H9 (cell line): Measurements from ENCODE around the gene SCD. TPM values are rescaled to one million over a fixed set of nuclear protein-coding genes. Genes with fewer than 3 reads are reported as not detected.

Experiments used
- DNase-seq: peaks from one replicate; pipeline ENCODE4 v3.0.0-alpha.2; 2017
- H2AFZ ChIP-seq: one replicate; pipeline ENCODE4 v1.6.1; 2013; ENCODE audit warnings: mild to moderate bottlenecking, low read length, control low read depth, moderate library complexity
- H2AK5ac ChIP-seq: 2 replicates; pipeline ENCODE4 v1.6.1; 2013; ENCODE audit warnings: low read length, control low read depth, mixed read lengths; ENCODE audit not compliant: insufficient read length
- H2BK120ac ChIP-seq: one replicate; pipeline ENCODE4 v1.6.1; 2013; ENCODE audit warnings: low read depth, mild to moderate bottlenecking, low read length, control low read depth, inconsistent platforms; ENCODE audit not compliant: poor library complexity, severe bottlenecking
- H2BK12ac ChIP-seq: 2 replicates; pipeline ENCODE4 v1.6.1; 2013; ENCODE audit warnings: low read length, control low read depth, mixed read lengths, low read depth; ENCODE audit not compliant: insufficient read length
- H2BK15ac ChIP-seq: 2 replicates; pipeline ENCODE4 v1.6.1; 2013; ENCODE audit warnings: low read depth, low read length, control low read depth
- H2BK20ac ChIP-seq: one replicate; pipeline ENCODE4 v1.6.1; 2013; ENCODE audit warnings: low read depth, mild to moderate bottlenecking, low read length, control low read depth, inconsistent platforms; ENCODE audit not compliant: poor library complexity, severe bottlenecking
- H2BK5ac ChIP-seq: 2 replicates; pipeline ENCODE4 v1.6.1; 2013; ENCODE audit warnings: low read length, control low read depth, mixed read lengths; ENCODE audit not compliant: insufficient read length
- H3K14ac ChIP-seq: 2 replicates; pipeline ENCODE4 v1.6.1; 2013; ENCODE audit warnings: low read length, control low read depth; ENCODE audit not compliant: insufficient read depth
- H3K18ac ChIP-seq: 2 replicates; pipeline ENCODE4 v1.6.1; 2013; ENCODE audit warnings: low read depth, mild to moderate bottlenecking, mixed read lengths, low read length, control low read depth; ENCODE audit not compliant: insufficient read length
- H3K23ac ChIP-seq: 2 replicates; pipeline ENCODE4 v1.6.1; 2013; ENCODE audit warnings: low read length, control low read depth, mixed read lengths, low read depth; ENCODE audit not compliant: insufficient read length
- H3K23me2 ChIP-seq: 2 replicates; pipeline ENCODE4 v1.6.1; 2013; ENCODE audit warnings: low read depth, mild to moderate bottlenecking, mixed read lengths, low read length, control low read depth; ENCODE audit not compliant: insufficient read length, poor library complexity, severe bottlenecking
- H3K27ac ChIP-seq: 2 replicates; pipeline ENCODE4 v1.5.1; 2013; ENCODE audit warnings: low read length, control low read depth, mixed read lengths, low read depth; ENCODE audit not compliant: insufficient read length
- H3K27me3 ChIP-seq: 2 replicates; pipeline ENCODE4 v1.6.1; 2013; ENCODE audit warnings: low read length, control low read depth, inconsistent platforms; ENCODE audit not compliant: insufficient read depth
- H3K4ac ChIP-seq: 2 replicates; pipeline ENCODE4 v1.6.1; 2013; ENCODE audit warnings: low read depth, mild to moderate bottlenecking, control low read depth, inconsistent platforms, low read length, moderate library complexity
- H3K4me1 ChIP-seq: 2 replicates; pipeline ENCODE4 v1.6.1; 2013; ENCODE audit warnings: low read length, control low read depth, inconsistent platforms; ENCODE audit not compliant: insufficient read depth
- H3K4me2 ChIP-seq: 2 replicates; pipeline ENCODE4 v1.6.1; 2013; ENCODE audit warnings: low read length, control low read depth, mixed read lengths; ENCODE audit not compliant: insufficient read length, insufficient read depth
- H3K56ac ChIP-seq: 2 replicates; pipeline ENCODE4 v1.6.1; 2013; ENCODE audit warnings: low read depth, mild to moderate bottlenecking, mixed read lengths, low read length, control low read depth; ENCODE audit not compliant: insufficient read length
- H3K79me1 ChIP-seq: 2 replicates; pipeline ENCODE4 v1.6.1; 2013; ENCODE audit warnings: low read depth, mild to moderate bottlenecking, moderate library complexity, low read length, control low read depth, inconsistent platforms; ENCODE audit not compliant: insufficient read depth, poor library complexity, severe bottlenecking
- H3K79me2 ChIP-seq: 2 replicates; pipeline ENCODE4 v1.6.1; 2013; ENCODE audit warnings: low read length, control low read depth, inconsistent platforms; ENCODE audit not compliant: insufficient read depth
- H3K9ac ChIP-seq: 2 replicates; pipeline ENCODE4 v1.6.1; 2013; ENCODE audit warnings: low read length, control low read depth, mixed read lengths; ENCODE audit not compliant: insufficient read length; ENCODE audit errors: extremely low read depth
- H3K9me3 ChIP-seq: one replicate; pipeline ENCODE4 v1.6.1; 2013; ENCODE audit warnings: low read depth, low read length, inconsistent platforms; ENCODE audit not compliant: control insufficient read depth
- H3T11ph ChIP-seq: one replicate; pipeline ENCODE4 v1.6.1; 2013; ENCODE audit warnings: mild to moderate bottlenecking, low read length, control low read depth, inconsistent platforms
- H4K20me1 ChIP-seq: one replicate; pipeline ENCODE4 v1.6.1; 2013; ENCODE audit not compliant: control insufficient read depth, insufficient read length, insufficient read depth
- H4K5ac ChIP-seq: 2 replicates; pipeline ENCODE4 v1.6.1; 2013; ENCODE audit warnings: low read depth, mild to moderate bottlenecking, mixed read lengths, low read length, control low read depth; ENCODE audit not compliant: insufficient read length
- H4K8ac ChIP-seq: replicated peaks from 2 replicates; pipeline ENCODE4 v1.6.1; 2013; ENCODE audit warnings: low read length, control low read depth, mixed read lengths, low read depth; ENCODE audit not compliant: insufficient read length
- H4K91ac ChIP-seq: 2 replicates; pipeline ENCODE4 v1.6.1; 2013; ENCODE audit warnings: low read depth, mild to moderate bottlenecking, moderate library complexity, mixed read lengths, low read length, control low read depth; ENCODE audit not compliant: insufficient read length
- H3K27ac Mint-ChIP-seq, 3 experiments: 2 replicates in 2 of 3; 3 replicates in 1 of 3; pipeline ENCODE4 v1.8.0; 2020 to 2021; ENCODE audit warnings: mixed read lengths in 3 of 3, mild to moderate bottlenecking in 1 of 3, moderate library complexity in 1 of 3
- H3K27me3 Mint-ChIP-seq: 2 replicates; pipeline ENCODE4 v1.8.0; 2021; ENCODE audit warnings: low read depth, mild to moderate bottlenecking, moderate library complexity, mixed read lengths
- H3K36me3 Mint-ChIP-seq, 3 experiments: 2 replicates in 2 of 3; 3 replicates in 1 of 3; pipeline ENCODE4 v1.8.0; 2020 to 2021; ENCODE audit warnings: low read depth in 3 of 3, mixed read lengths in 3 of 3; ENCODE audit not compliant: insufficient read depth in 1 of 3
- H3K4me1 Mint-ChIP-seq, 2 experiments: 2 replicates each; pipeline ENCODE4 v1.8.0; 2020; ENCODE audit warnings: mixed read lengths in 2 of 2
- H3K4me3 Mint-ChIP-seq, 2 experiments: 2 replicates in 1 of 2; 3 replicates in 1 of 2; pipeline ENCODE4 v1.8.0; 2020 to 2021; ENCODE audit warnings: mild to moderate bottlenecking in 2 of 2, mixed read lengths in 2 of 2, moderate library complexity in 1 of 2
- H3K9me3 Mint-ChIP-seq, 2 experiments: 2 replicates in 1 of 2; 3 replicates in 1 of 2; pipeline ENCODE4 v1.8.0; 2020; ENCODE audit warnings: mild to moderate bottlenecking in 2 of 2, mixed read lengths in 2 of 2, moderate library complexity in 1 of 2
- CTCF ChIP-seq: fragments of 200-600 bp; sonication (generic); conservative IDR thresholded peaks from 3 replicates; pipeline ENCODE4 v1.8.0; 2021; ENCODE audit warnings: antibody characterized with exemption, mild to moderate bottlenecking
- WGBS: extraction: QIAGEN DNeasy Blood & Tissue Kit; methylation state at CpG from one replicate; pipeline ENCODE4 v1.1.7; 2013; ENCODE audit warnings: missing lambda C conversion rate, low lambda C conversion rate, mixed read lengths; ENCODE audit not compliant: insufficient read length; ENCODE audit errors: extremely low coverage; 5-methylcytosine and 5-hydroxymethylcytosine counted together
- total RNA-seq: library from RNA; stranded (reverse); gene quantifications from 2 replicates; pipeline ENCODE4 v1.2.1, GENCODE V29; 2021

SCD gene
- total RNA-seq, 1 experiment from 2014 or later, result 354 TPM

GRCh38 chr10:100319707-100320402 lies 27.2 kb upstream of the SCD start:
- Histone ChIP-seq H3K4ac (no peak overlapping the region), H3K4me2 (no peak overlapping the region), H3K23me2 (no peaks in the 10 kb centered on the region), H4K8ac (no peak overlapping the region), H4K91ac (no peak overlapping the region), H3K27ac (no peak overlapping the region), H2AFZ (no peak overlapping the region), H3K56ac (no peak overlapping the region), H3K27me3 (no peaks in the 10 kb centered on the region), H2BK15ac (no peak overlapping the region), H3K79me2 (no peaks in the 10 kb centered on the region), H4K5ac (no peak overlapping the region), H3K9ac (no peak overlapping the region), H3K79me1 (no peaks in the 10 kb centered on the region), H3K14ac (no peak overlapping the region), H4K20me1 (no peaks in the 10 kb centered on the region), H2BK20ac (no peak overlapping the region), H2BK5ac (no peak overlapping the region), H3K23ac (no peak overlapping the region), H3K9me3 (no peaks in the 10 kb centered on the region), H3T11ph (no peak overlapping the region), H2AK5ac (no peak overlapping the region), H3K4me1 (no peaks in the 10 kb centered on the region), H3K18ac (no peak overlapping the region), H2BK120ac (no peak overlapping the region), H2BK12ac (no peak overlapping the region)
- H3K27ac Mint-ChIP-seq, result no peak overlapping the region
- no peaks in the 10 kb centered on the region for H3K9me3 Mint-ChIP-seq
- H3K27me3 Mint-ChIP-seq, result peaks cover 27% of the 10 kb centered on the region
- no CpG with 5 or more reads among the region's 1 CpG for WGBS
- H3K4me3 Mint-ChIP-seq, result no peak overlapping the region
- 0 out of 4 replicates have a peak, but pooled peaks cover 0 to 2% of the 10 kb centered on the region in 2 experiments for H3K4me1 Mint-ChIP-seq
- no peaks in the 10 kb centered on the region for H3K36me3 Mint-ChIP-seq
- DNase-seq, result no peak
- no peak for TF ChIP-seq CTCF
